HCT116 (cell line): ENCODE measurements around the gene STKLD1. TPM values are rescaled to one million over a fixed set of nuclear protein-coding genes. Genes with fewer than 3 reads are reported as not detected.

Source experiments
- ATAC-seq: fragments of 200-7000 bp; cut with Tn5 transposase; 2 replicates; pipeline ENCODE4 v1.9.1; 2020; ENCODE audit warnings: mild to moderate bottlenecking, moderate library complexity
- BruUV-seq: library from RNA; stranded (reverse); fragments of 400-500 nt; replicated peaks from 2 replicates; lab custom pipeline; 2021; lab: Mats Ljungman, UMichigan
- CTCF ChIA-PET: fragments of 300-600 bp; sonication (Branson Sonifier 250); formaldehyde crosslinking; loops from one replicate; lab custom pipeline; 2021; ENCODE audit warnings: antibody characterized with exemption; lab: Charles Lee
- POLR2A ChIA-PET: fragments of 300-600, 350-600 bp; sonication (Branson Sonifier 250); formaldehyde crosslinking; loops from one replicate; lab custom pipeline; 2021; ENCODE audit warnings: antibody characterized with exemption; lab: Charles Lee
- RAD21 ChIA-PET, 2 experiments: fragments of 300-600 bp; sonication (Branson Sonifier 250); formaldehyde crosslinking; loops; one replicate each; lab custom pipeline; 2023; ENCODE audit warnings: low total read pairs in 2 of 2; ENCODE audit not compliant: uncharacterized antibody in 2 of 2, unreplicated experiment in 2 of 2, low non-redundant PET in 1 of 2; lab: Charles Lee
- DNase-seq: peaks from one replicate; pipeline ENCODE4 v3.0.0-alpha.2; 2010; ENCODE audit warnings: low read depth, low spot score
- H2AFZ ChIP-seq: fragments of 200-600 bp; shearing (Covaris generic), sonication (generic); 2 replicates; pipeline ENCODE4 v1.6.1; 2017; ENCODE audit warnings: low read depth, mixed run types, mixed read lengths, antibody characterized with exemption, low read length; ENCODE audit not compliant: poor library complexity, severe bottlenecking
- H3K27ac ChIP-seq: 2 replicates; pipeline ENCODE4 v1.5.1; 2012; ENCODE audit warnings: low read depth, low read length
- H3K27me3 ChIP-seq: fragments of 200-600 bp; sonication (generic); 2 replicates; pipeline ENCODE4 v1.6.1; 2016; ENCODE audit warnings: mixed run types, low read length, mixed read lengths; ENCODE audit not compliant: insufficient read depth
- H3K36me3 ChIP-seq, 2 experiments: fragments of 200-500 bp in 1 of 2; fragments of 200-600 bp in 1 of 2; sonication (Bioruptor generic) in 1 of 2; sonication (generic) in 1 of 2; 2 replicates each; pipeline versions ENCODE4 v1.5.1 to v1.6.1; 2014 to 2016; ENCODE audit warnings: low read length in 2 of 2, inconsistent platforms in 1 of 2, mixed read lengths in 1 of 2, mixed run types in 1 of 2; ENCODE audit not compliant: insufficient read depth in 2 of 2, control insufficient read depth in 1 of 2
- H3K4me1 ChIP-seq, 2 experiments: fragments of 200-600 bp in 1 of 2; sonication (generic) in 1 of 2; 2 replicates each; pipeline versions ENCODE4 v1.5.1 to v1.6.1; 2012 to 2017; ENCODE audit warnings: low read length in 2 of 2, inconsistent platforms in 1 of 2, mild to moderate bottlenecking in 1 of 2, mixed read lengths in 1 of 2, mixed run types in 1 of 2, moderate library complexity in 1 of 2; ENCODE audit not compliant: insufficient read depth in 2 of 2, control insufficient read depth in 1 of 2
- H3K4me2 ChIP-seq: fragments of 200-600 bp; sonication (generic); 2 replicates; pipeline ENCODE4 v1.6.1; 2017; ENCODE audit warnings: mixed run types, low read length, mixed read lengths
- H3K4me3 ChIP-seq, 2 experiments: fragments of 200-600 bp in 1 of 2; sonication (generic) in 1 of 2; replicated peaks in 1 of 2; 2 replicates each; pipeline ENCODE4 v1.5.1; 2011 to 2016; ENCODE audit warnings: low read length in 2 of 2, control low read depth in 1 of 2, low read depth in 1 of 2, mild to moderate bottlenecking in 1 of 2, mixed read lengths in 1 of 2, mixed run types in 1 of 2
- H3K79me2 ChIP-seq: fragments of 200-600 bp; sonication (generic); 2 replicates; pipeline ENCODE4 v1.6.1; 2017; ENCODE audit warnings: mild to moderate bottlenecking, mixed run types, low read length, moderate library complexity, mixed read lengths; ENCODE audit not compliant: insufficient read depth
- H3K9ac ChIP-seq: fragments of 200-600 bp; sonication (generic); 2 replicates; pipeline ENCODE4 v1.6.1; 2016; ENCODE audit warnings: low read length, mixed read lengths
- H3K9me2 ChIP-seq: fragments of 200-600 bp; sonication (generic), shearing (Covaris generic); 2 replicates; pipeline ENCODE4 v1.6.1; 2017; ENCODE audit warnings: mixed run types, mild to moderate bottlenecking, moderate library complexity; ENCODE audit not compliant: insufficient read depth
- H3K9me3 ChIP-seq, 2 experiments: fragments of 200-500 bp in 1 of 2; fragments of 200-600 bp in 1 of 2; sonication (Bioruptor generic) in 1 of 2; sonication (generic) in 1 of 2; 2 replicates each; pipeline ENCODE4 v1.6.1; 2014 to 2017; ENCODE audit warnings: low read length in 2 of 2, mixed read lengths in 2 of 2, inconsistent platforms in 1 of 2, low read depth in 1 of 2, mild to moderate bottlenecking in 1 of 2, mixed run types in 1 of 2, moderate library complexity in 1 of 2; ENCODE audit not compliant: control insufficient read depth in 1 of 2, insufficient read depth in 1 of 2
- H4K20me1 ChIP-seq: fragments of 200-600 bp; sonication (generic), shearing (Covaris generic); 2 replicates; pipeline ENCODE4 v1.6.1; 2017; ENCODE audit warnings: mixed run types, mild to moderate bottlenecking, moderate library complexity; ENCODE audit not compliant: insufficient read depth
- ATF3 ChIP-seq: IDR thresholded peaks from 2 replicates; pipeline ENCODE4 v1.6.1; 2012
- CBX3 ChIP-seq: IDR thresholded peaks from 2 replicates; pipeline ENCODE4 v1.6.1; 2012; ENCODE audit warnings: low read depth
- CEBPB ChIP-seq: IDR thresholded peaks from 2 replicates; pipeline ENCODE4 v1.6.1; 2012; ENCODE audit warnings: low read depth
- ELF1 ChIP-seq: IDR thresholded peaks from 2 replicates; pipeline ENCODE4 v1.6.1; 2012; ENCODE audit warnings: low read depth, borderline replicate concordance
- EZH2 ChIP-seq: fragments of 200-600 bp; sonication (generic); IDR thresholded peaks from 2 replicates; pipeline ENCODE4 v1.6.1; 2017; ENCODE audit warnings: antibody characterized with exemption, mixed run types
- EZH2phosphoT487 ChIP-seq: fragments of 200-600 bp; IDR thresholded peaks from 2 replicates; pipeline ENCODE4 v1.6.1; 2018; ENCODE audit warnings: antibody characterized with exemption, borderline replicate concordance
- JUND ChIP-seq: IDR thresholded peaks from 2 replicates; pipeline ENCODE4 v1.6.1; 2012
- POLR2AphosphoS5 ChIP-seq: IDR thresholded peaks from 2 replicates; pipeline ENCODE4 v1.6.1; 2011; ENCODE audit warnings: mild to moderate bottlenecking, low read depth, low read length, moderate library complexity
- RAD21 ChIP-seq: IDR thresholded peaks from 2 replicates; pipeline ENCODE4 v1.6.1; 2012; ENCODE audit warnings: low read depth, mild to moderate bottlenecking
- SIN3A ChIP-seq: IDR thresholded peaks from 2 replicates; pipeline ENCODE4 v1.6.1; 2012; ENCODE audit warnings: low read depth
- SP1 ChIP-seq: IDR thresholded peaks from 2 replicates; pipeline ENCODE4 v1.6.1; 2012; ENCODE audit warnings: low read depth
- SRF ChIP-seq: IDR thresholded peaks from 2 replicates; pipeline ENCODE4 v1.6.1; 2012; ENCODE audit warnings: low read depth
- TCF7L2 ChIP-seq: IDR thresholded peaks from 2 replicates; pipeline ENCODE4 v1.7.0; 2011; ENCODE audit warnings: borderline replicate concordance, inconsistent platforms; ENCODE audit not compliant: insufficient read depth, insufficient read length; ENCODE audit errors: extremely low read depth
- intact Hi-C: fragments of 100-400 bp; cut with micrococcal nuclease; formaldehyde crosslinking; loops from 2 replicates; pipeline ENCODE4 v1.10.0; 2022
- total RNA-seq: library from RNA; stranded (reverse); gene quantifications from one replicate; pipeline ENCODE4 v1.2.1, GENCODE V29; 2021; ENCODE audit not compliant: unreplicated experiment

Gene STKLD1
- total RNA-seq, 1 experiment from 2014 or later = 0.37 TPM

- ChIA-PET CTCF (no interaction called here), RAD21 (no interaction called here), POLR2A (no interaction called here)
- DNase-seq (no peak), ATAC-seq (no peak)
- BruUV-seq = no TSS peak
- no peak overlapping the region for H2AFZ ChIP-seq
- no peak for TF ChIP-seq ELF1
- no peak overlapping the region for H3K9ac ChIP-seq
- H3K36me3 ChIP-seq = no peaks in the 10 kb centered on the region
- no peak overlapping the region for H3K27ac ChIP-seq
- peaks cover 3 to 16% of the 10 kb centered on the region in 2 experiments; a peak in 3 of 4 replicates for H3K4me1 ChIP-seq
- intact Hi-C loops = no loop called here
- H4K20me1 ChIP-seq = no peaks in the 10 kb centered on the region
- H3K9me3 ChIP-seq = no peaks in the 10 kb centered on the region
- H3K79me2 ChIP-seq = no peaks in the 10 kb centered on the region
- H3K9me2 ChIP-seq = no peaks in the 10 kb centered on the region
- no peaks in the 10 kb centered on the region for H3K27me3 ChIP-seq
- no peak overlapping the region for H3K4me3 ChIP-seq
- no peak overlapping the region for H3K4me2 ChIP-seq
Measured at GRCh38 chr9:133424187-133424586, 48.0 kb downstream of the STKLD1 start.

- no TSS peak for BruUV-seq
- no peak for DNase-seq
- no peaks in the 10 kb centered on the region for H3K79me2 ChIP-seq
- ChIA-PET POLR2A (no interaction called here), RAD21 (no interaction called here), CTCF (interaction anchor here (0.7 kb wide), 1 partner anchor 240 kb away, joined by 3 read pairs; no protein-coding TSS in a partner anchor)
- H3K4me3 ChIP-seq = no peak overlapping the region
- no peak overlapping the region for H3K4me2 ChIP-seq
- ATAC-seq = no peak
- no peak overlapping the region for H3K27ac ChIP-seq
- no peak for TF ChIP-seq SRF
- TF ChIP-seq POLR2AphosphoS5 = no peak
- no peak for TF ChIP-seq CBX3
- TF ChIP-seq SIN3A = no peak
- TF ChIP-seq EZH2 = no peak
- no peak for TF ChIP-seq EZH2phosphoT487
- no peak for TF ChIP-seq TCF7L2
- TF ChIP-seq SP1 = no peak
- no peak for TF ChIP-seq JUND
- no peak for TF ChIP-seq RAD21
- no peak for TF ChIP-seq ATF3
- TF ChIP-seq CEBPB = no peak
- no peaks in the 10 kb centered on the region for H3K36me3 ChIP-seq
- H3K4me1 ChIP-seq = peaks cover 0 to 12% of the 10 kb centered on the region in 2 experiments; a peak in 3 of 4 replicates
- H4K20me1 ChIP-seq = no peaks in the 10 kb centered on the region
- intact Hi-C loops = no loop called here
- no peaks in the 10 kb centered on the region for H3K27me3 ChIP-seq
- H3K9ac ChIP-seq = no peak overlapping the region
- no peak overlapping the region for H2AFZ ChIP-seq
- no peaks in the 10 kb centered on the region for H3K9me2 ChIP-seq
- no peaks in the 10 kb centered on the region for H3K9me3 ChIP-seq
Measured at GRCh38 chr9:133425049-133425632, 49.0 kb downstream of the STKLD1 start.
